Nephron (organoid): ENCODE data around the gene RTN4RL2.
A peak's percentile ranks its signal among the peaks of the same experiment; 100 is the strongest.

Experiments used
- H3K27ac Mint-ChIP-seq, 3 experiments: 2 replicates each; pipeline ENCODE4 v1.8.0; 2020; ENCODE audit warnings: mixed read lengths in 3 of 3, mild to moderate bottlenecking in 2 of 3, moderate library complexity in 1 of 3
- H3K27me3 Mint-ChIP-seq: 2 replicates; pipeline ENCODE4 v1.8.0; 2021; ENCODE audit warnings: low read depth, mild to moderate bottlenecking, moderate library complexity, mixed read lengths
- H3K36me3 Mint-ChIP-seq: 2 replicates; pipeline ENCODE4 v1.8.0; 2020; ENCODE audit warnings: low read depth, mixed read lengths
- H3K4me1 Mint-ChIP-seq: 2 replicates; pipeline ENCODE4 v1.8.0; 2020; ENCODE audit warnings: mixed read lengths
- H3K4me3 Mint-ChIP-seq, 3 experiments: 2 replicates each; pipeline ENCODE4 v1.8.0; 2020; ENCODE audit warnings: mild to moderate bottlenecking in 3 of 3, mixed read lengths in 3 of 3, moderate library complexity in 2 of 3
- H3K9me3 Mint-ChIP-seq: 2 replicates; pipeline ENCODE4 v1.8.0; 2020; ENCODE audit warnings: mixed read lengths
- CTCF ChIP-seq, 3 experiments: fragments of 200-600 bp; sonication (generic); IDR thresholded peaks; one replicate each; pipeline ENCODE4 v1.5.0; 2021; ENCODE audit warnings: antibody characterized with exemption in 3 of 3; ENCODE audit not compliant: unreplicated experiment in 3 of 3

Gene RTN4RL2

GRCh38 chr11:57508341-57509170 is 48.2 kb downstream of the RTN4RL2 start:
- no peaks in the 10 kb centered on the region for H3K36me3 Mint-ChIP-seq
- no peaks in the 10 kb centered on the region for H3K9me3 Mint-ChIP-seq
- H3K27ac Mint-ChIP-seq = no peak overlapping the region
- H3K27me3 Mint-ChIP-seq = peaks cover 13% of the 10 kb centered on the region
- H3K4me3 Mint-ChIP-seq = no peak overlapping the region
- TF ChIP-seq CTCF (IDR thresholded peaks at IDR 0.05; ENCODE audit: unreplicated experiment in 3 of 3) = no peak
- no peaks in the 10 kb centered on the region for H3K4me1 Mint-ChIP-seq

- TF ChIP-seq CTCF (IDR thresholded peaks at IDR 0.05; ENCODE audit: unreplicated experiment in 3 of 3) = no peak
- Mint-ChIP-seq H3K4me3 (peak overlapping the region in 2 of 3 experiments; percentile 21 to 33), H3K9me3 (no peaks in the 10 kb centered on the region), H3K27me3 (peaks cover 25% of the 10 kb centered on the region), H3K27ac (no peak overlapping the region), H3K36me3 (no peaks in the 10 kb centered on the region), H3K4me1 (no peaks in the 10 kb centered on the region)
Measured at GRCh38 chr11:57511741-57512430, 51.6 kb downstream of the RTN4RL2 start.

- H3K36me3 Mint-ChIP-seq = no peaks in the 10 kb centered on the region
- peak overlapping the region in 2 of 3 experiments; percentile 79 to 89 for H3K4me3 Mint-ChIP-seq
- no peak for TF ChIP-seq CTCF (IDR thresholded peaks at IDR 0.05; ENCODE audit: unreplicated experiment in 3 of 3)
- peaks cover 2% of the 10 kb centered on the region for H3K9me3 Mint-ChIP-seq
- H3K27me3 Mint-ChIP-seq = peaks cover 30% of the 10 kb centered on the region
- no peak overlapping the region for H3K27ac Mint-ChIP-seq
- H3K4me1 Mint-ChIP-seq = no peaks in the 10 kb centered on the region
Measured at GRCh38 chr11:57512646-57513451, 52.5 kb downstream of the RTN4RL2 start.

- no peak for TF ChIP-seq CTCF (IDR thresholded peaks at IDR 0.05; ENCODE audit: unreplicated experiment in 3 of 3)
- H3K4me1 Mint-ChIP-seq = no peaks in the 10 kb centered on the region
- no peak overlapping the region for H3K27ac Mint-ChIP-seq
- peaks cover 2% of the 10 kb centered on the region for H3K9me3 Mint-ChIP-seq
- peak overlapping the region; percentile 76 to 89 (median 79) for H3K4me3 Mint-ChIP-seq
- H3K27me3 Mint-ChIP-seq = peaks cover 32% of the 10 kb centered on the region
- H3K36me3 Mint-ChIP-seq = no peaks in the 10 kb centered on the region
Measured at GRCh38 chr11:57513452-57513795, 53.1 kb downstream of the RTN4RL2 start.

- Mint-ChIP-seq H3K27me3 (peaks cover 32% of the 10 kb centered on the region), H3K9me3 (peaks cover 2% of the 10 kb centered on the region), H3K4me1 (no peaks in the 10 kb centered on the region), H3K36me3 (no peaks in the 10 kb centered on the region), H3K4me3 (peak overlapping the region; percentile 96 to 97 (median 96)), H3K27ac (no peak overlapping the region)
- TF ChIP-seq CTCF (IDR thresholded peaks at IDR 0.05; ENCODE audit: unreplicated experiment in 3 of 3) = no peak
Measured at GRCh38 chr11:57513911-57514537, 53.7 kb downstream of the RTN4RL2 start.
